Activated naive CD8-positive, alpha-beta T cell (primary cell): ENCODE results near the gene C2CD2.

Experiments
- H3K27ac Mint-ChIP-seq: one replicate; pipeline ENCODE4 v1.8.0; 2021; ENCODE audit warnings: mixed read lengths
- H3K27me3 Mint-ChIP-seq: one replicate; pipeline ENCODE4 v1.8.0; 2021; ENCODE audit warnings: mixed read lengths
- H3K36me3 Mint-ChIP-seq: one replicate; pipeline ENCODE4 v1.8.0; 2021; ENCODE audit warnings: mixed read lengths
- H3K4me1 Mint-ChIP-seq: one replicate; pipeline ENCODE4 v1.8.0; 2021; ENCODE audit warnings: low read depth, mixed read lengths
- H3K4me3 Mint-ChIP-seq: one replicate; pipeline ENCODE4 v1.8.0; 2021; ENCODE audit warnings: mild to moderate bottlenecking, mixed read lengths
- H3K9me3 Mint-ChIP-seq: one replicate; pipeline ENCODE4 v1.8.0; 2021; ENCODE audit warnings: low read depth, mixed read lengths

Gene C2CD2

GRCh38 chr21:41980561-41980960 is 26.7 kb upstream of the C2CD2 start:
- H3K4me1 Mint-ChIP-seq, result no peaks in the 10 kb centered on the region
- no peak overlapping the region for H3K27ac Mint-ChIP-seq
- peaks cover 8% of the 10 kb centered on the region for H3K36me3 Mint-ChIP-seq
- H3K27me3 Mint-ChIP-seq, result no peaks in the 10 kb centered on the region
- H3K9me3 Mint-ChIP-seq, result peaks cover 18% of the 10 kb centered on the region
- no peak overlapping the region for H3K4me3 Mint-ChIP-seq

DNA sequence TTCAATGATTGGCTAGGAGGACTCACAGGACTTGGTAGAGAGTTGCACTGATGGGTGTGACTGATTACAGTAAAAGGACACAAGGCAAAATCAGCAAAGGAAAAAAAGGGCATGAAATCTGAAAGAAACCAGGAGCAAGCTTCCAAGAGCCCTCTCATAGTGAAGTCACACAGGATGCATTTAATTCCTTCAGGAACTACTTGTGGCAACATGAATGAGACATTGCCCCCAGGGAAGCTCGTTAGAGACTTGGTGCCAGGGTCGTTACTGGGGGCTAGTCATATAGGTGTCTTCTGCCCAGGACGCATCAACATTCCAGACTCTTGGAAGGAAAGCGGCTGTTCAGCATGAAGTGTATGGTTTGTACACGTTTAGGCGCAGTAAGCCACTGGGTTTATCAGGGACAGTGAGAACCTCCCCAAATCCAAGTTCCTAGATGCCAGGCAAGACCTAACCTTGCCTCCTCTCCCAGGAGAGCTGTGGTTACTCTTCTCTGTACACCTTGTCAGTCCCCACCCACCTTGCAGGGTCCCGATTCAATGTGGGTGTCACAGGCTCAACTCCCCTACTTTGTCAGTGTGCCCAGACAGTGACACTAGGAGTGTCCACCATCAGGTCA is 26.0 kb upstream of the C2CD2 start:
- H3K36me3 Mint-ChIP-seq, result peaks cover 8% of the 10 kb centered on the region
- H3K27me3 Mint-ChIP-seq, result no peaks in the 10 kb centered on the region
- no peak overlapping the region for H3K4me3 Mint-ChIP-seq
- peaks cover 3% of the 10 kb centered on the region for H3K4me1 Mint-ChIP-seq
- H3K9me3 Mint-ChIP-seq, result peaks cover 18% of the 10 kb centered on the region
- H3K27ac Mint-ChIP-seq, result no peak overlapping the region

- Mint-ChIP-seq H3K4me1 (peaks cover 8% of the 10 kb centered on the region), H3K36me3 (peaks cover 8% of the 10 kb centered on the region), H3K27me3 (no peaks in the 10 kb centered on the region), H3K9me3 (peaks cover 18% of the 10 kb centered on the region), H3K4me3 (no peak overlapping the region), H3K27ac (no peak overlapping the region)
Measured at GRCh38 chr21:41979335-41979734, 25.5 kb upstream of the C2CD2 start.

- Mint-ChIP-seq H3K4me3 (no peak overlapping the region), H3K27me3 (no peaks in the 10 kb centered on the region), H3K27ac (no peak overlapping the region), H3K4me1 (peaks cover 16% of the 10 kb centered on the region), H3K36me3 (peaks cover 4% of the 10 kb centered on the region), H3K9me3 (peaks cover 7% of the 10 kb centered on the region)
Measured at GRCh38 chr21:41977034-41977950, 23.5 kb upstream of the C2CD2 start.

GRCh38 chr21:41976611-41977010 is 22.8 kb upstream of the C2CD2 start:
- Mint-ChIP-seq H3K27me3 (no peaks in the 10 kb centered on the region), H3K36me3 (peaks cover 4% of the 10 kb centered on the region), H3K4me3 (no peak overlapping the region), H3K4me1 (peaks cover 16% of the 10 kb centered on the region), H3K27ac (no peak overlapping the region), H3K9me3 (peaks cover 6% of the 10 kb centered on the region)

GRCh38 chr21:41975391-41976272 is 21.8 kb upstream of the C2CD2 start:
- no peak overlapping the region for H3K4me3 Mint-ChIP-seq
- no peak overlapping the region for H3K27ac Mint-ChIP-seq
- peaks cover 16% of the 10 kb centered on the region for H3K4me1 Mint-ChIP-seq
- H3K27me3 Mint-ChIP-seq, result no peaks in the 10 kb centered on the region
- H3K9me3 Mint-ChIP-seq, result peaks cover 6% of the 10 kb centered on the region
- peaks cover 4% of the 10 kb centered on the region for H3K36me3 Mint-ChIP-seq

DNA sequence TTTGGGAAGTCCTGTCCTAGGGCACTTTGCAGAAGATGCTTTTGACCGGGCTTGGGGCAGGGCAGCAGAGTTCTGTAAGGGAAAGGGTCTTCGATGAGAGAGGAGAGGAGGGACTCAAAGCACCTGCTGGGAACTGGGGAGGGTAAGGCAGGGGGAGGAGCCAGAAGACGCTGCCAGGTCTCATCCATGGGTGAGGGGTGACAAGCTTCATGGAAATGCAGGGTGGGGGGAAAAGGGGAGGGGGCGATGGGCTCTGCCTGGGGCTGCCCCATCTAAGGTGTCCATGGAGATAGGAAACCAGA is 20.9 kb upstream of the C2CD2 start:
- no peak overlapping the region for H3K4me3 Mint-ChIP-seq
- peaks cover 16% of the 10 kb centered on the region for H3K4me1 Mint-ChIP-seq
- peaks cover 4% of the 10 kb centered on the region for H3K36me3 Mint-ChIP-seq
- H3K27me3 Mint-ChIP-seq, result no peaks in the 10 kb centered on the region
- H3K9me3 Mint-ChIP-seq, result peaks cover 6% of the 10 kb centered on the region
- H3K27ac Mint-ChIP-seq, result no peak overlapping the region

DNA sequence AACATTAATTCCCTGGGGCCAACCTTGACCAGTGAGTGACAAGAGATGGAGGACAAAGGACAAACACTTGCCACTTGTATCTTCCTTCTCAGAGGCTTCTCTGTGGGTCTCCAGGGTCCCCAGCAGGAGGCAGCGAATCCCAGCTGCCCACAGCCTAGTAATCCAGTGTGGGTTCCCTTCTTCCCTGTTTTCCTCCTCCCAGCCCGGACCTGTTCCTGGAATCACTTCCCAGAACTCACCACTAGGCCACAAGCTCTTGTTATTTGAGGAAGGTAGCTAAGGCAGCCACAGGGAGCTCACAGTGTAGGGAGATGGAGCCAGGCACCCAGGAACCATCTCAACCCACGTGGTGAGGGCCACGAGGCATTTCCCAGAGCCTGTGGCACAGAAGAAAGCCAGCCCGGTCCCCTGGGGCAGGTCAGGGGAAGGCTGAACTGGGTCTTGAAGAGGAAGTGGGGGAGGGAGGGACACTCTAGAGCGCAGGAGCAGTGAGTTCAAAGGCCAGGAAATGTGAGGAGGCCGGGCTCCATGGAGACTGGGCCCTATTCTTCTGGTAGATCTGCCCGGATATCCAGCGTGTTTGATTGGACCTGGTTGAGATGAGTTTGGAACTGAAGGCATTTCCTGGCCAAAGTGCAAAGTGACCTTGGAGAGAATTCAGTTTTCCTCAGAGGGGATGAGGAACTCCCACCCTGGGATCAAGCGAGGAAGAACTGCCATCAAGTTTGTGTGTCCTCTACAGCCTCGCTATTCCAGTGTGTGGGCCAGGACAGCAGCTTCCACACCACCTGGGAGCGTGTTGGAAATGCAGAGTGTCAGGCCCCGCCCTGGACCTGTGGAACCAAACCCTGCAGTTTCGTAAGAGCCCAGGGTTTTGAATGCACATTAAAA is 20.3 kb upstream of the C2CD2 start:
- Mint-ChIP-seq H3K27me3 (no peaks in the 10 kb centered on the region), H3K9me3 (peaks cover 2% of the 10 kb centered on the region), H3K36me3 (peaks cover 1% of the 10 kb centered on the region), H3K4me1 (peaks cover 16% of the 10 kb centered on the region), H3K4me3 (peak overlapping the region; percentile 35), H3K27ac (peak overlapping the region; percentile 80)

GRCh38 chr21:41973427-41973831 is 19.6 kb upstream of the C2CD2 start:
- no peak overlapping the region for H3K4me3 Mint-ChIP-seq

GRCh38 chr21:41972511-41973205 is 18.8 kb upstream of the C2CD2 start:
- Mint-ChIP-seq H3K4me3 (no peak overlapping the region), H3K4me1 (peaks cover 16% of the 10 kb centered on the region), H3K9me3 (no peaks in the 10 kb centered on the region), H3K27me3 (no peaks in the 10 kb centered on the region), H3K36me3 (no peaks in the 10 kb centered on the region), H3K27ac (no peak overlapping the region)

More at GRCh38 chr21:41973427-41973831, 19.6 kb upstream of the C2CD2 start:
- H3K27me3 Mint-ChIP-seq, result no peaks in the 10 kb centered on the region
- H3K9me3 Mint-ChIP-seq, result no peaks in the 10 kb centered on the region
- H3K36me3 Mint-ChIP-seq, result no peaks in the 10 kb centered on the region
- H3K4me1 Mint-ChIP-seq, result peaks cover 16% of the 10 kb centered on the region
- H3K27ac Mint-ChIP-seq, result peak overlapping the region; percentile 80

- no peaks in the 10 kb centered on the region for H3K36me3 Mint-ChIP-seq
- no peak overlapping the region for H3K4me3 Mint-ChIP-seq
- H3K27me3 Mint-ChIP-seq, result no peaks in the 10 kb centered on the region
- peaks cover 16% of the 10 kb centered on the region for H3K4me1 Mint-ChIP-seq
- no peak overlapping the region for H3K27ac Mint-ChIP-seq
- H3K9me3 Mint-ChIP-seq, result no peaks in the 10 kb centered on the region
Measured at GRCh38 chr21:41971891-41972290, 18.1 kb upstream of the C2CD2 start.

GRCh38 chr21:41970751-41971653 is 17.2 kb upstream of the C2CD2 start:
- H3K9me3 Mint-ChIP-seq, result no peaks in the 10 kb centered on the region
- H3K27me3 Mint-ChIP-seq, result no peaks in the 10 kb centered on the region
- no peak overlapping the region for H3K27ac Mint-ChIP-seq

GRCh38 chr21:41970106-41970391 is 16.2 kb upstream of the C2CD2 start:
- Mint-ChIP-seq H3K27ac (no peak overlapping the region), H3K27me3 (no peaks in the 10 kb centered on the region), H3K9me3 (no peaks in the 10 kb centered on the region), H3K4me3 (no peak overlapping the region), H3K4me1 (peaks cover 15% of the 10 kb centered on the region), H3K36me3 (no peaks in the 10 kb centered on the region)

More at GRCh38 chr21:41970751-41971653, 17.2 kb upstream of the C2CD2 start:
- Mint-ChIP-seq H3K4me3 (no peak overlapping the region), H3K36me3 (no peaks in the 10 kb centered on the region), H3K4me1 (peaks cover 16% of the 10 kb centered on the region)
